Astrocyte of the spinal cord (primary cell): ENCODE measurements around the gene UBL7.
A peak's percentile ranks its signal among the peaks of the same experiment; 100 is the strongest.

ENCODE experiments used
- DNase-seq: peaks from one replicate; pipeline ENCODE4 v3.0.0; 2011; ENCODE audit warnings: low read depth, low spot score
- H3K4me3 ChIP-seq: 2 replicates; pipeline ENCODE4 v1.5.1; 2011; ENCODE audit warnings: low read depth, mild to moderate bottlenecking, low read length, moderate library complexity
- in situ Hi-C: cut with HindIII; loops from 2 replicates; pipeline ENCODE4 v1.10.0; 2017; ENCODE audit warnings: low sequenced_read_pairs
- TF ChIP-seq, protein P1 (sequence below): IDR thresholded peaks from 2 replicates; pipeline ENCODE4 v1.5.1; 2012; ENCODE audit warnings: low read depth, mild to moderate bottlenecking, low read length, inconsistent platforms

UBL7 gene

GRCh38 chr15:74441248-74441941, 19.6 kb downstream of the UBL7 start:
- DNase-seq, result no peak
- TF ChIP-seq, protein P1, sequence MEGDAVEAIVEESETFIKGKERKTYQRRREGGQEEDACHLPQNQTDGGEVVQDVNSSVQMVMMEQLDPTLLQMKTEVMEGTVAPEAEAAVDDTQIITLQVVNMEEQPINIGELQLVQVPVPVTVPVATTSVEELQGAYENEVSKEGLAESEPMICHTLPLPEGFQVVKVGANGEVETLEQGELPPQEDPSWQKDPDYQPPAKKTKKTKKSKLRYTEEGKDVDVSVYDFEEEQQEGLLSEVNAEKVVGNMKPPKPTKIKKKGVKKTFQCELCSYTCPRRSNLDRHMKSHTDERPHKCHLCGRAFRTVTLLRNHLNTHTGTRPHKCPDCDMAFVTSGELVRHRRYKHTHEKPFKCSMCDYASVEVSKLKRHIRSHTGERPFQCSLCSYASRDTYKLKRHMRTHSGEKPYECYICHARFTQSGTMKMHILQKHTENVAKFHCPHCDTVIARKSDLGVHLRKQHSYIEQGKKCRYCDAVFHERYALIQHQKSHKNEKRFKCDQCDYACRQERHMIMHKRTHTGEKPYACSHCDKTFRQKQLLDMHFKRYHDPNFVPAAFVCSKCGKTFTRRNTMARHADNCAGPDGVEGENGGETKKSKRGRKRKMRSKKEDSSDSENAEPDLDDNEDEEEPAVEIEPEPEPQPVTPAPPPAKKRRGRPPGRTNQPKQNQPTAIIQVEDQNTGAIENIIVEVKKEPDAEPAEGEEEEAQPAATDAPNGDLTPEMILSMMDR, result no peak
- H3K4me3 ChIP-seq, result no peak overlapping the region
- in situ Hi-C loops, result no loop called here

- in situ Hi-C loops, result no loop called here
- TF ChIP-seq, protein P1, result peak; percentile 95
- DNase-seq, result peak; percentile 78
- no peak overlapping the region for H3K4me3 ChIP-seq
These were observed 22.1 kb downstream of the UBL7 start for GRCh38 chr15:74438721-74439316.

DNA sequence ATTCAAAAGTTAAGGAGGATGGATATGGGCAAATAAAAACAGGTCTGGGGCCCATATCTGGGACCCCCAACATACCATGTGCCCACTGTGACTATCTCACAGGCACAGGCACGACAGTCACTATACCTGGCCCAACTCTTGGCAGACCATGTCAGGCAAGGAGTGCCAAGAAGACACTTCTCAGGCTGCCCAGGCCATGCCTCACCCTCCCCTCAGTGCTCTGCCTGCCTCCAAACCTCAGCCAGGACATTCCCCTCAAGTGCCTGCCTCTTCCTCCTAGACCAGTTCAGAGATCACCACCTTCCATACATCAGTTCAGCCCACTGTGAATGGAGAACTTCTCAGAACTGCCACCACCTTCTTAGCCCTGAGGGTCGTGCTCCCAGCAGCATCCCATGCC, 22.8 kb downstream of the UBL7 start:
- TF ChIP-seq, protein P1, result no peak
- H3K4me3 ChIP-seq, result no peak overlapping the region
- in situ Hi-C loops, result no loop called here
- no peak for DNase-seq

GRCh38 chr15:74434263-74435136, 26.5 kb downstream of the UBL7 start:
- TF ChIP-seq, protein P1, result no peak
- peak overlapping the region; percentile 77 for H3K4me3 ChIP-seq
- DNase-seq, result peak; percentile 26
- in situ Hi-C loops, result no loop called here

DNA sequence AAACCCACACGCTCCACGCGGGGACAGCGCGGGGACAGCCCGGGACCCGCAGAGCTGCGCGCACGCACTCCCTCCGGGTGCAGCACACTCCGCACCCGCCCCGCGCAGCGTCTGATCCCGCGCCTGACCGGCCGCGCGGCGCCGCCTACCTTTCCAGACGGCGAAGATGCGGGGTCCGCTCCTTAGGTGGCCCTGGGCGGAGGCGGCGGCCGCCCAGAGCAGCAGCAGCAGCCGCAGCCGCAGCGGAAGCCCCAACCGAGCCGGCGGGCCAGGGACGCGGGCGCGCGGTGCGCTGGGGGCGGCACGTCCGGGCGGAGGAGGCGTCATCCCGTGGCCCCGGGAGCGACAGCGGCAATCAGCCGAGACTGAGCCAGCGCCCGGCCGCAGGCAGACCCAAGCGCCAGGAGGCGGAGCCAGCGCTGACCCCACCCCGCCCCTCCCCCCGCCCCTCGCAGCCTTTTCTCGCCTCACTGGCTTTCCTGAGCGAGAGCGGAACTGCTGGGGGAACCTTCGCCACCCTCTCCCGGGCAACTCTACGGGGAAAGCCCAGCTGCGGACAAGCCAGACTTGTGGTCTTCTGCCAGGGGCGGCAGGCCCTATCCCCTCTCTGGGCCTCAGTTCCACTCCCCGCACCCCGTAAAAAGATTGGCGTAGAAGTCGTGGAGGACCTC, 27.2 kb downstream of the UBL7 start, which contains the start of gene SEMA7A:
TSS of gene SEMA7A (minus strand) at position 367 of the 671 bp plus-strand sequence. CDS start at position 327, 40 bp downstream.
- TF ChIP-seq, protein P1, result no peak
- DNase-seq, result peak; percentile 79
- in situ Hi-C loops, result no loop called here
- H3K4me3 ChIP-seq, result peak within 1 kb of the TSS; percentile 77
